ENCODE measurements around the gene FBXW10B. TPM values are rescaled to one million over a fixed set of nuclear protein-coding genes. Genes with fewer than 3 reads are reported as not detected.
A peak's percentile ranks its signal among the peaks of the same experiment; 100 is the strongest.
"Not testable (repeated sequence)": the region's sequence is repeated elsewhere in the genome, so short reads cannot be mapped to it uniquely, and the experiment has no call there.

Gene FBXW10B
- polyA plus RNA-seq (ENCODE audit: insufficient read depth in 1 of 5, insufficient read length in 5 of 5, low replicate concordance in 1 of 5), result 1 to 10 TPM; 1.1 to 2.3 (median 2.0) TPM
- long read RNA-seq, donor 1, result 0 reads
- long read RNA-seq, donor 2, result 0 reads
- long read RNA-seq, donor 3, result 0 reads
- long read RNA-seq, donor 4, result 0 reads
- long read RNA-seq, donor 5, result 0 reads
- long read RNA-seq, donor 6, result 0 reads
- long read RNA-seq, donor 7, result 0 reads
- long read RNA-seq, donor 8, result 0 reads

- peak in 1 of 2 donors; percentile 13 for DNase-seq
Observed at GRCh38 chr17:15619331-15620058, at the start of gene FBXW10B. TSS of gene FBXW10B (minus strand) at chr17:15619704. CDS start at chr17:15619512, 192 bp downstream.

GRCh38 chr17:15663691-15664090 is 44.2 kb upstream of the FBXW10B start:
- DNase-seq, result no peak

- DNase-seq, result no peak
Observed at GRCh38 chr17:15663176-15663575, 43.7 kb upstream of the FBXW10B start.

GRCh38 chr17:15662681-15663080 is 43.2 kb upstream of the FBXW10B start:
- DNase-seq, result no peak

GRCh38 chr17:15660077-15660476 is 40.6 kb upstream of the FBXW10B start:
- no peak for DNase-seq

- DNase-seq, result no peak
Observed at GRCh38 chr17:15659663-15660062, 40.2 kb upstream of the FBXW10B start.

GRCh38 chr17:15659236-15659635 is 39.7 kb upstream of the FBXW10B start:
- DNase-seq, result no peak

- no peak for DNase-seq
Observed at GRCh38 chr17:15658296-15658695, 38.8 kb upstream of the FBXW10B start.

- no peak for DNase-seq
Observed at GRCh38 chr17:15657868-15658267, 38.4 kb upstream of the FBXW10B start.

- DNase-seq, result no peak
Observed at GRCh38 chr17:15654886-15655561, 35.5 kb upstream of the FBXW10B start.

GRCh38 chr17:15654401-15654800 is 34.9 kb upstream of the FBXW10B start:
- DNase-seq, result not testable (repeated sequence)

- DNase-seq, result no peak
Observed at GRCh38 chr17:15652960-15653359, 33.5 kb upstream of the FBXW10B start.

GRCh38 chr17:15651583-15652110 is 32.1 kb upstream of the FBXW10B start:
- peak; percentile 94 to 95 for DNase-seq

GRCh38 chr17:15650741-15651582 is 31.5 kb upstream of the FBXW10B start:
- peak in 1 of 2 donors; percentile 34 for DNase-seq

- DNase-seq, result peak in 1 of 2 donors; percentile 32
Observed at GRCh38 chr17:15649861-15650421, 30.4 kb upstream of the FBXW10B start.

- DNase-seq, result no peak
Observed at GRCh38 chr17:15648386-15648785, 28.9 kb upstream of the FBXW10B start.

- DNase-seq, result not testable (repeated sequence)
Observed at GRCh38 chr17:15645942-15646312, 26.4 kb upstream of the FBXW10B start.

- DNase-seq, result not testable (repeated sequence)
Observed at GRCh38 chr17:15645099-15645941, 25.8 kb upstream of the FBXW10B start.

GRCh38 chr17:15642505-15643251 is 23.2 kb upstream of the FBXW10B start:
- DNase-seq, result not testable (repeated sequence)
